AG09309 (cell line): Measurements from ENCODE around the gene ZRANB3.
"Not testable (repeated sequence)": the region's sequence is repeated elsewhere in the genome, so short reads cannot be mapped to it uniquely, and the experiment has no call there.

Experiments
- DNase-seq: peaks from one replicate; pipeline ENCODE4 v3.0.0-alpha.2; 2010; ENCODE audit warnings: low read depth
- H3K4me3 ChIP-seq: 2 replicates; pipeline ENCODE4 v1.5.1; 2011; ENCODE audit warnings: mild to moderate bottlenecking, low read depth, low read length, moderate library complexity; ENCODE audit not compliant: control insufficient read depth
- CTCF ChIP-seq: IDR thresholded peaks from 2 replicates; pipeline ENCODE4 v1.5.1; 2011; ENCODE audit warnings: mild to moderate bottlenecking, low read depth, low read length, inconsistent platforms; ENCODE audit not compliant: insufficient read depth, control insufficient read depth; ENCODE audit errors: missing control alignments

Gene ZRANB3

GRCh38 chr2:135373702-135374101, 157.3 kb downstream of the ZRANB3 start:
- no peak overlapping the region for H3K4me3 ChIP-seq
- no peak for TF ChIP-seq CTCF
- DNase-seq, result no peak

DNA sequence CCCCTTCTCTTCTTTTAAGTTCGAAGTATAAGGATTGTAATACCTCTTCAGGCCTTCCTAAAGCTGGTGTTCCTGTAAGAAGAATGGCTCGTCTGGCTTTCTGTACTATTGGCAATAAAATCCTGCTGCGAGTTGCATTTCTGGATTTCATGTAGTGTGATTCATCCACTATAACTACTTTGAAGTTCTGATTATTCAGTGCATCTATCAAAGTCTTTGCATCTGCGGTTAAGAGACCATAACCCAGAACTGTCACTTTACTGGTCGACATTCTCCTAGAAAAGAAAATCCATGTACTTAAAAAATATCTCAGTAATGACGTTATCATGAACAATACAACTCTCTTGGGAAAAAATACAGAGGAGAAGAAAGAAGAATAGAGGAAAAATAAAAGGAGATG, 181.1 kb downstream of the ZRANB3 start:
- no peak for TF ChIP-seq CTCF
- H3K4me3 ChIP-seq, result no peak overlapping the region
- DNase-seq, result no peak

- not testable (repeated sequence) for H3K4me3 ChIP-seq, DNase-seq
Observed at GRCh38 chr2:135348096-135348704, 182.8 kb downstream of the ZRANB3 start.

DNA sequence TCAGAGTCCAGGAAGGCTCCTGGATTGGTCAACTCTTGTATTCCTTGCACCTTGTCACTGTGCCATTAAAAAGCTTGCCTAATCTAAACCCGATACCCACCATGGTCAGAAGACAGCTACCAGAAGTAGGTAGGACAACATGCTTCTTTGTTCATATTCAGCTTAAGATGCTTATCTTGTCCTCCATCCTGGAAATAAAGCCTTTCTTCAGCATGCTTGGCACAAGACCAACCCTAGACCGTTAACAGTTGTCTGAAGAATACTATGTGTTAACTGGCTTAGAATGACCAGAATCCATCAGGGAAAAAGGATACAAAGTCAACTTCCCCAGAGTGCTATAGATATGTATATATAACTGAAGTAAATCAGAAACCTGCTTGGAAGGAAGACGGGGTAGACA, 193.9 kb downstream of the ZRANB3 start:
- H3K4me3 ChIP-seq, result no peak overlapping the region
- no peak for TF ChIP-seq CTCF
- DNase-seq, result no peak

- DNase-seq, result no peak
- no peak overlapping the region for H3K4me3 ChIP-seq
- TF ChIP-seq CTCF, result no peak
Observed at GRCh38 chr2:135335256-135335655, 195.8 kb downstream of the ZRANB3 start.

GRCh38 chr2:135327146-135327545, 203.9 kb downstream of the ZRANB3 start:
- DNase-seq, result no peak
- H3K4me3 ChIP-seq, result no peak overlapping the region
- TF ChIP-seq CTCF, result no peak

DNA sequence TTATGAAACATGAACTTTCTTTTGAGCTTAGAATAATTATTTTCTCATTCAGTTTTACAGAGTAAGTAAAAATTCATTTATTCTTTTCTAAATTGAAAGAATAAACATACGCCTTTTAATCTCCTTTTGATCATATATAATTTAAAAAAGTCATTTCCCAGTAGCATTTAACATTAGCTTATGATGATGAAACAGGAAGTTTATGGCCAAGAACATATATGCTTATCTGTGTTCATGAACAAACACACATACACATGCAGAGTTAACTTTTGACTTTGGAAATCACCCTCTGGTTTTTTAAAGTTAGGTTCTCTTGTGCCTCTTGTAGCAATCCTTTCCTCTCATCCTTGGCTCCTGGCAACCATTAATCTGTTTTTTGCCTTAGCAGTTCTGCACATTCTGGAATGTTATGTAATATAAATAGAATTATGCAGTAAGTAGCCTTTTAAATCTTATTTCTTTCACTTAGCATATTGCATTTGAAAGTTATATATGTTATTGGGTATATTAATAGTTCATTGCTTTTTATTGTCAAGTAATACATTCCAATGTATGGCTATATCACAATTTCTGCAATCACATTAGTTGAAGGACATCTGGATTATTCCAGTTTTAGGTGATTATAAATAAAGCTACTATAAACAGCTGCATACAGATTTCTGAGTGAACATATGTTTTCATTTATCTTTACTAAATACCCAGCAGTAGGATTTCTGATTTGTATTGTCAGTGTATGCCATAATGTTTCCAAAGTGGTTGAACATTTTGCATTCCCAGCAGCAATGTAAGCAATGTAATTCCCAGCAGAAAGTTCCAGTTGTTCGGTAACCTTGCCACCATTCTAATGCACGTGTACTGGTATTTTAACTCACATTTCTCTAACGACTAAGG, 210.3 kb downstream of the ZRANB3 start:
- TF ChIP-seq CTCF, result no peak
- no peak for DNase-seq
- no peak overlapping the region for H3K4me3 ChIP-seq
